ENCODE results near the gene CD1E. TPM values are rescaled to one million over a fixed set of nuclear protein-coding genes. Genes with fewer than 3 reads are reported as not detected.

Gene CD1E
- not detected in 2 replicates for total RNA-seq (2014; rRNA removed; shearing (Covaris generic))

DNA sequence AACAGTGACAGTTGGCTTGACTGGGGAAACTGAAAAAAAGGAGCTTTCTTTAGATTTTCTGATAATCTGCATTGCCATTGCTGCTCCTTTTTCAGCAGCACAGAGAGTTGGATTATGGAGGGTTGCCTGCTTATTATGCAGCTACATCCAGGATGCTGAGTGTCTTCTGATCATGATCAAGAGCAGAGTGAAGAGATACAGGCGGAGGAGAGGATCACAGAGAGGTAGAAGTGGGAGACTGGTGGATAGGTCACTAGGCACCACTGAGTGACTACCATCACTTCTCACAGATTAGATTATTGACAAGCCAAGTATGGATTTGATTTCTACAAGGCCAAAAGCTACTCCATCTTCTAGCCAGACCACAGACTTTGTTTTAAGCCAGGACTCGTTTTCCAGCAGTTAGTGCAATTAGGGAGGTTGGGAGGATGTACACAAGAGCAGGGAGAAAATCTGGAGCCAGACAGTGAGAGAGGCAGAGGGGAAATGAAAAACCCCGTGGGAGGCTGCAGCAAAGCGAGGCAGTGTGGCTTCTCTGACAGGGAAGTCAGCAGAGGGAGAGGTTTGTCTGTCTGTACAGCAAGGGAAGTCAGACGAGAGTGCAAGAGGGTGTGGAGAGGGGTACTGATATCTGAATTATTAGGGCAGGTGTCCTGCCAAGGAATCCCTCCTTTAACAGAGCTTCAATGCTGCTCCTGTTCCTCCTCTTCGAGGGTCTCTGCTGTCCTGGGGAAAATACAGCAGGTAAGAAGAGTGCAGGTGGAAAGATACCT is at the start of gene CD1E:
TSS of gene CD1E (plus strand) at position 592 of the 773 bp plus-strand sequence. CDS start at position 687, 95 bp downstream.

DNA sequence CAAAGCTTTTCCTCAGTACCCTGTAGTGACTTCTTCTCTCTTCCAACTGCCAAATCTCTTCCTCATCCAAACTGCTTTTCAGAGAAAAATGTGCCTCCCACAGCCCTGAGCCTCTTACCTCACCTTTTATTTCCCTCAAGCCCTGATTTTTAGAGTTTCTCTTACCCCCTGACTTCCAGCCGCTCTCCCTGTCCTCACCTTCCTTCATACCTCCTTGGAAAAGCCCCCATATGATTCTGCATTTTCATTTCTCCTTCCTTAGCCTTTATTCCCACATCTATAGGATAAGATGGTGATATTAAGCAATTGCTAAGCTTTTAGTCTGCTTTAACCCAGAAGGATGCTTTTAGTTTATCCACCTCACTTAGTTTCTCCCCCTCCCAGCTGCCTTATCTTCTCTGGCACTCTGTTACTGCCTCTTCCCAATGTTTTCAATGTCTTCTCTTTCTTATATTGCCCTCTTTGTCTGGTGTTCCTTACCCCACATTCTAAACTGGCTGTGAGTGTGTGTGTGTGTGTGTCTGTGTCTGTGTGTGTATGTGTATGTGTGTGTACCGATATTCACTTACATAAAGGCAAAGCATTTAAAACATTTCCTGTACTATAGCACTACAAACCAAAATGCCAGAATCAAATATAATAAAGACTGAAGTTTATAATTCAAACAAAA is 22.1 kb upstream of the CD1E start, which contains the start of gene CD1B:
TSS of gene CD1B (minus strand) at position 51 of the 670 bp plus-strand sequence. CDS start 108 bp downstream, outside the sequence.

DNA sequence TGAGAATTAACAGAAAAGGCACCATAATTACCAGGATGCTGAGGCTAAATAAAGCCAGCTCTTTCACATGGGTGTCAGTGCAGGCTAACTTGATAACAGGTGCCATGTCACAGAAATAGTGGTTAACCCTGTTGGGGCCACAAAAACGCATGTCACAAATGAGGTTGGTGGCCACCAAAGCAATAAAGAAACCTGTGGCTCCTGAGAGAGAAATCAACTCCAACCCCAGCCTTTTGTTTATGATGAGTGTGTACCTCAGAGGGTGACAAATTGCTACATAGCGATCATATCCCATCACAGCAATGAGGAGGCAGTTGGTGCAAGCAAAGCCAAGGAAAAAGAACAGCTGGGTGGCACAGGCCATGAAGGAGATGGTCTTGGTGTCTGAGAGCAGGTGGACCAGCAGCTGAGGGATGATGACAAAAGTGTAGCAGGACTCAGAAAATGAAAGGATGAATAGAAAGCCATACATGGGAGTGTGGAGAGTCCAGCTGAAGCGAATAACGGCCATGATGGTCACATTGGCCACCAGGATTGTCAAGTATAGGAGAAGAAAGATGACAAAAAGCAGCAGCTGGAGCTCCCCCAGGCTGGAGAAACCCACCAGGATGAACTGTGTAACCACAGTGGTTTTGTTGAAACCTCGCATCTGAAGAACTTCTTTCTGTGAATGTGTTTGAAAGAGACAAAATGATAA is 45.3 kb downstream of the CD1E start, which contains the start of gene OR10T2:
TSS of gene OR10T2 (minus strand) at position 649 of the 697 bp plus-strand sequence. CDS start at position 649, 0 bp downstream.

Other genes starting within 250 kb of the CD1E start
- 1.5 and 1.8 TPM in 2 replicates for gene CD1D, start 173.0 kb upstream of the CD1E start, total RNA-seq (2014; rRNA removed; shearing (Covaris generic))
- not detected in 2 replicates for gene CD1A, start 99.5 kb upstream of the CD1E start, total RNA-seq (2014; rRNA removed; shearing (Covaris generic))
- gene CD1C, start 64.0 kb upstream of the CD1E start, total RNA-seq (2014; rRNA removed; shearing (Covaris generic)) = not detected in 2 replicates
- not detected in 2 replicates for gene CD1B, start 22.4 kb upstream of the CD1E start, total RNA-seq (2014; rRNA removed; shearing (Covaris generic))
- not detected in 2 replicates for gene OR10T2, start 45.6 kb downstream of the CD1E start, total RNA-seq (2014; rRNA removed; shearing (Covaris generic))
- gene OR10K2, start 72.3 kb downstream of the CD1E start, total RNA-seq (2014; rRNA removed; shearing (Covaris generic)) = not detected in 2 replicates
- not detected in 2 replicates for gene OR10K1, start 107.9 kb downstream of the CD1E start, total RNA-seq (2014; rRNA removed; shearing (Covaris generic))
- not detected in 2 replicates for gene OR10R2, start 118.3 kb downstream of the CD1E start, total RNA-seq (2014; rRNA removed; shearing (Covaris generic))
- gene OR6Y1, start 200.5 kb downstream of the CD1E start, total RNA-seq (2014; rRNA removed; shearing (Covaris generic)) = not detected in 2 replicates
- gene OR6P1, start 216.7 kb downstream of the CD1E start, total RNA-seq (2014; rRNA removed; shearing (Covaris generic)) = not detected in 2 replicates
- not detected in 2 replicates for gene OR10X1, start 226.0 kb downstream of the CD1E start, total RNA-seq (2014; rRNA removed; shearing (Covaris generic))